ENCODE results near the gene SLC25A11. TPM values are rescaled to one million over a fixed set of nuclear protein-coding genes. Genes with fewer than 3 reads are reported as not detected.

The SLC25A11 gene
- total and polyA plus RNA-seq, 2 donors (not counting 1 experiment from before 2014, with no cell fraction given): 29.2 to 59.3 TPM

DNA sequence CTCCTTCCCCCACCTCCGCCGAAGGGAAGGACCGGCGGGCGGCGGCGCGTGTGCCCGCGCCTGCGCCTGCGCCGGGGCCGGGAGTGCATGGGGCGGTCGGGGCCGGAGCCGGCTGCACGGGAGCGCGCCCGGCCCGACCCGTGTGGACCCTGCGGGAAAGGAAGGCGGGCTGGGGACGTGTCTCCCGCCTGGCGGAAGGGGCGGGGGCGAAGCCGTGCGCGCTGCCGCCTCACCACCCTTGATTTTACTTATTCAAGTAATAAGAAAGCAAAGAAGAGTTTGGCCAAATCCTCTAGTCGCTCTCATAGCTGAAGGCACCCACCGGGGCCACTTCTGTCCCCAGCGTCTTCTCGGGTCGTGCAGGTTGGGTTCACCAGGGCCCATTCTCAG, 9.1 kb upstream of the SLC25A11 start:
- peaks cover 26% of the 10 kb centered on the region for H3K4me1 ChIP-seq (ENCODE audit: control insufficient read depth, extremely low read depth, insufficient read depth, low read length)
- no peak overlapping the region for H2AFZ ChIP-seq (ENCODE audit: low read length)
- peak overlapping the region; percentile 84 for H3K27ac ChIP-seq (ENCODE audit: insufficient read depth, low read length)
- peak overlapping the region; percentile 99 for H3K4me2 ChIP-seq (ENCODE audit: extremely low read depth, insufficient read depth, low read length)
- TF ChIP-seq, protein P1, sequence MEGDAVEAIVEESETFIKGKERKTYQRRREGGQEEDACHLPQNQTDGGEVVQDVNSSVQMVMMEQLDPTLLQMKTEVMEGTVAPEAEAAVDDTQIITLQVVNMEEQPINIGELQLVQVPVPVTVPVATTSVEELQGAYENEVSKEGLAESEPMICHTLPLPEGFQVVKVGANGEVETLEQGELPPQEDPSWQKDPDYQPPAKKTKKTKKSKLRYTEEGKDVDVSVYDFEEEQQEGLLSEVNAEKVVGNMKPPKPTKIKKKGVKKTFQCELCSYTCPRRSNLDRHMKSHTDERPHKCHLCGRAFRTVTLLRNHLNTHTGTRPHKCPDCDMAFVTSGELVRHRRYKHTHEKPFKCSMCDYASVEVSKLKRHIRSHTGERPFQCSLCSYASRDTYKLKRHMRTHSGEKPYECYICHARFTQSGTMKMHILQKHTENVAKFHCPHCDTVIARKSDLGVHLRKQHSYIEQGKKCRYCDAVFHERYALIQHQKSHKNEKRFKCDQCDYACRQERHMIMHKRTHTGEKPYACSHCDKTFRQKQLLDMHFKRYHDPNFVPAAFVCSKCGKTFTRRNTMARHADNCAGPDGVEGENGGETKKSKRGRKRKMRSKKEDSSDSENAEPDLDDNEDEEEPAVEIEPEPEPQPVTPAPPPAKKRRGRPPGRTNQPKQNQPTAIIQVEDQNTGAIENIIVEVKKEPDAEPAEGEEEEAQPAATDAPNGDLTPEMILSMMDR (conservative IDR thresholded peaks at IDR 0.05 in 1 of 2, IDR thresholded peaks at IDR 0.05 in 1 of 2; ENCODE audit: low read depth in 1 of 2, low read length in 2 of 2): no peak
- TF ChIP-seq EZH2 (IDR thresholded peaks at IDR 0.05; ENCODE audit: low read length, missing control alignments): no peak
- DNase-seq (ENCODE audit: low read depth in 2 of 2): peak; percentile 88 to 89
- H3K27me3 ChIP-seq (ENCODE audit: control insufficient read depth, insufficient read depth, low read length): no peaks in the 10 kb centered on the region
- H3K9ac ChIP-seq (ENCODE audit: insufficient read depth, low read length): peak overlapping the region; percentile 55
- H4K20me1 ChIP-seq (ENCODE audit: control insufficient read depth, extremely low read depth, insufficient read depth, low read length): peaks cover 2% of the 10 kb centered on the region
- no peaks in the 10 kb centered on the region for H3K9me3 ChIP-seq (ENCODE audit: control insufficient read depth, insufficient read depth, low read depth, low read length)
- H3K79me2 ChIP-seq (ENCODE audit: control insufficient read depth, insufficient read depth, low read length): peaks cover 44% of the 10 kb centered on the region
- peak overlapping the region; percentile 47 to 97 (median 62) for H3K4me3 ChIP-seq (replicated peaks in 1 of 4; ENCODE audit: control extremely low read depth in 1 of 4, insufficient read depth in 1 of 4, low read depth in 3 of 4, low read length in 4 of 4)
- H3K36me3 ChIP-seq (ENCODE audit: control insufficient read depth, insufficient read depth, low read length): peaks cover 14% of the 10 kb centered on the region

DNA sequence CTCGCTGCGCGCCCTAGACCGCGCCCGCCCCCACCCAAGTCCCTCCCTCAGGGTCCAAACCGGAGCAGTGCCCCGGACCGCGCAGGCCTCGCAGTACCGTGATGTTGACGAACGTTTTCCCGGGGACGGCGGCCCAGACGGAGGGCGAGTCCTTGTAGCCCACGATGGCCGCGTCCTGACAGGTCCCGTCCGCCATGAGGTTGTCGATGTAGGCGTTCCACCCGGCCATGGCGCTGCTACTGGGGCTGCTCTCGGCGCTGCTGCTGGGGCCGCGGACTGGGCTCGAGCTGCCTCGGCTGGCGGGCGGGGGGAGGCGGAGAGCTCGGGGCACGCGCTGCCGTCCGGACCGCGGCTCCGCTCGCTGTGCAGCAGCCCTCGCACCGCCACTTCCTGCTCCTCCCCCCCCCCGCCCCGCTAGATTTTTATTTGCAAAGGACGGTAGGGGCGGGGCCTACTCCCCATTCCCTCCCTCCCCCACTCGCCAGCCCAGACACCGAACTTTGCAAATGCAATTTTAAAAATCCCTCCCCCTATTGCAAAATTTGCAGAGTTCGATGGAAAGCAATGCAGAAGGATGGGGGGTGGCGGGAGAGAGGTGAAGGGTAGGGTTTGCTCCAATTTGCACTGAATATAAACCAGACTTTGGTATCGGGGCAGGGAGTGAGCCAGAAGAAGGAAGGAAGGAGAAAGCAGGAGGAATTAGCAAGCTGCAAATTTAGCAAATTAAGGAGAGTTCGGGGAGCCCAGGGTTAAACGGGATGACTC, 8.5 kb upstream of the SLC25A11 start, which contains the start of gene PFN1:
TSS of gene PFN1 (minus strand) at position 365 of the 765 bp plus-strand sequence. CDS start at position 229, 136 bp downstream.
- Histone ChIP-seq H3K79me2 (ENCODE audit: control insufficient read depth, insufficient read depth, low read length) (peaks cover 50% of the 10 kb centered on the region), H2AFZ (ENCODE audit: low read length) (peak within 1 kb of the TSS; percentile 67)
- peak; percentile 89 to 96 for DNase-seq (ENCODE audit: low read depth in 2 of 2)

More for the DNA sequence above, 8.5 kb upstream of the SLC25A11 start, which contains the start of gene PFN1:
- peaks cover 22% of the 10 kb centered on the region for H3K4me1 ChIP-seq (ENCODE audit: control insufficient read depth, extremely low read depth, insufficient read depth, low read length)
- peaks cover 16% of the 10 kb centered on the region for H3K36me3 ChIP-seq (ENCODE audit: control insufficient read depth, insufficient read depth, low read length)
- H3K4me2 ChIP-seq (ENCODE audit: extremely low read depth, insufficient read depth, low read length): peak within 1 kb of the TSS; percentile 99
- H3K9ac ChIP-seq (ENCODE audit: insufficient read depth, low read length): peak within 1 kb of the TSS; percentile 87
- H3K27ac ChIP-seq (ENCODE audit: insufficient read depth, low read length): peak within 1 kb of the TSS; percentile 93
- H3K27me3 ChIP-seq (ENCODE audit: control insufficient read depth, insufficient read depth, low read length): no peaks in the 10 kb centered on the region
- H3K9me3 ChIP-seq (ENCODE audit: control insufficient read depth, insufficient read depth, low read depth, low read length): no peaks in the 10 kb centered on the region
- peak within 1 kb of the TSS; percentile 97 to 98 (median 97) for H3K4me3 ChIP-seq (replicated peaks in 1 of 4; ENCODE audit: control extremely low read depth in 1 of 4, insufficient read depth in 1 of 4, low read depth in 3 of 4, low read length in 4 of 4)
- TF ChIP-seq, protein P1 (conservative IDR thresholded peaks at IDR 0.05 in 1 of 2, IDR thresholded peaks at IDR 0.05 in 1 of 2; ENCODE audit: low read depth in 1 of 2, low read length in 2 of 2): no peak
- TF ChIP-seq EZH2 (IDR thresholded peaks at IDR 0.05; ENCODE audit: low read length, missing control alignments): no peak
- peaks cover 2% of the 10 kb centered on the region for H4K20me1 ChIP-seq (ENCODE audit: control insufficient read depth, extremely low read depth, insufficient read depth, low read length)

All from fibroblast of lung (primary cell).